ENCODE results near the gene HOXD10. TPM values are rescaled to one million over a fixed set of nuclear protein-coding genes. Genes with fewer than 3 reads are reported as not detected.

Gene HOXD10
- total and polyA plus RNA-seq, 4 donors, result not detected

DNA sequence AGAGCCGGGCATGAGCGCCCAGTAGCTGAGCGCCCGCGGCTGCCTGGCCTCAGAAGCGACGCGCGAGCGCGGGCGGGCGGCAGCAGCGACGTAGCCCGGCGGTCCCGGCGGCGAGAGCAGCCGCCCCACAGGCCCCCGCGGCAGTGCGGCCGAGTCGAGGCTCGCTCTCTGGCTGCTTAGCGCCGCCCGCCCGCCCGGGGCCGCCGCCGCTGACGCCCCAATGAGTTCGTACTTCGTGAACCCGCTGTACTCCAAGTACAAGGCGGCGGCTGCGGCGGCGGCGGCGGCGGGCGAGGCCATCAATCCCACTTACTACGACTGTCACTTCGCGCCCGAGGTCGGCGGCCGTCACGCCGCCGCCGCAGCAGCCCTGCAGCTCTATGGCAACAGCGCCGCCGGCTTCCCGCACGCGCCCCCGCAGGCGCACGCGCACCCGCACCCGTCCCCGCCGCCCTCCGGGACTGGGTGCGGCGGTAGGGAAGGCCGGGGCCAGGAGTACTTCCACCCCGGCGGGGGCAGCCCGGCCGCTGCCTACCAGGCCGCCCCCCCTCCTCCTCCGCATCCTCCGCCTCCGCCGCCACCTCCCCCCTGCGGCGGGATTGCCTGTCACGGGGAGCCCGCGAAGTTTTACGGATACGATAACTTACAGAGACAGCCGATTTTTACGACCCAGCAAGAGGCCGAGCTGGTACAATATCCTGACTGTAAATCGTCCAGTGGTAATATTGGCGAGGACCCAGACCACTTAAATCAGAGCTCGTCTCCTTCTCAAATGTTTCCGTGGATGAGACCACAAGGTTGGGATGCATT, 13.8 kb downstream of the HOXD10 start:
- H3K9me3 ChIP-seq (ENCODE audit: control insufficient read depth in 4 of 4, low read length in 3 of 4), result peaks cover 0 to 11% (median 0%) of the 10 kb centered on the region in 4 donors
- H3K9ac ChIP-seq (ENCODE audit: low read depth in 1 of 2, low read length in 2 of 2), result no peak overlapping the region
- WGBS, result 4% methylated on average over 100 of the region's 100 CpGs
- peak overlapping the region in 1 of 3 donors; percentile 44 for H3K4me3 ChIP-seq (ENCODE audit: low read depth in 1 of 3, low read length in 3 of 3)
- no peak overlapping the region for H3K27ac ChIP-seq (ENCODE audit: low read depth in 1 of 2, low read length in 2 of 2)
- DNase-seq (ENCODE audit: low spot score), result no peak
- peaks cover 2 to 14% (median 6%) of the 10 kb centered on the region in 4 donors for H3K4me1 ChIP-seq (ENCODE audit: control insufficient read depth in 4 of 4, insufficient read depth in 4 of 4, low read length in 3 of 4)
- peaks cover 5 to 65% (median 25%) of the 10 kb centered on the region in 4 donors for H3K27me3 ChIP-seq (ENCODE audit: control insufficient read depth in 4 of 4, insufficient read depth in 4 of 4, low read length in 3 of 4)
- TF ChIP-seq NR2F2 (IDR thresholded peaks at IDR 0.05) (no peak), FOXA2 (IDR thresholded peaks at IDR 0.05) (no peak), YY1 (IDR thresholded peaks at IDR 0.05) (no peak), RXRA (IDR thresholded peaks at IDR 0.05) (no peak), JUND (IDR thresholded peaks at IDR 0.05) (no peak)
- no peaks in the 10 kb centered on the region for H3K36me3 ChIP-seq (ENCODE audit: control insufficient read depth in 4 of 4, insufficient read depth in 3 of 4, low read depth in 1 of 4, low read length in 3 of 4)

GRCh38 chr2:176130957-176131847, 14.6 kb downstream of the HOXD10 start:
- 17% methylated on average over 15 of the region's 15 CpGs for WGBS

More at GRCh38 chr2:176130957-176131847, 14.6 kb downstream of the HOXD10 start:
- no peak for TF ChIP-seq SP1 (IDR thresholded peaks at IDR 0.05)
- no peak for TF ChIP-seq GABPA (IDR thresholded peaks at IDR 0.05 in 1 of 2, conservative IDR thresholded peaks at IDR 0.05 in 1 of 2)
- TF ChIP-seq NR2F2 (IDR thresholded peaks at IDR 0.05), result no peak
- no peak for TF ChIP-seq JUND (IDR thresholded peaks at IDR 0.05)
- TF ChIP-seq MAX (IDR thresholded peaks at IDR 0.05), result no peak
- TF ChIP-seq, protein P1, sequence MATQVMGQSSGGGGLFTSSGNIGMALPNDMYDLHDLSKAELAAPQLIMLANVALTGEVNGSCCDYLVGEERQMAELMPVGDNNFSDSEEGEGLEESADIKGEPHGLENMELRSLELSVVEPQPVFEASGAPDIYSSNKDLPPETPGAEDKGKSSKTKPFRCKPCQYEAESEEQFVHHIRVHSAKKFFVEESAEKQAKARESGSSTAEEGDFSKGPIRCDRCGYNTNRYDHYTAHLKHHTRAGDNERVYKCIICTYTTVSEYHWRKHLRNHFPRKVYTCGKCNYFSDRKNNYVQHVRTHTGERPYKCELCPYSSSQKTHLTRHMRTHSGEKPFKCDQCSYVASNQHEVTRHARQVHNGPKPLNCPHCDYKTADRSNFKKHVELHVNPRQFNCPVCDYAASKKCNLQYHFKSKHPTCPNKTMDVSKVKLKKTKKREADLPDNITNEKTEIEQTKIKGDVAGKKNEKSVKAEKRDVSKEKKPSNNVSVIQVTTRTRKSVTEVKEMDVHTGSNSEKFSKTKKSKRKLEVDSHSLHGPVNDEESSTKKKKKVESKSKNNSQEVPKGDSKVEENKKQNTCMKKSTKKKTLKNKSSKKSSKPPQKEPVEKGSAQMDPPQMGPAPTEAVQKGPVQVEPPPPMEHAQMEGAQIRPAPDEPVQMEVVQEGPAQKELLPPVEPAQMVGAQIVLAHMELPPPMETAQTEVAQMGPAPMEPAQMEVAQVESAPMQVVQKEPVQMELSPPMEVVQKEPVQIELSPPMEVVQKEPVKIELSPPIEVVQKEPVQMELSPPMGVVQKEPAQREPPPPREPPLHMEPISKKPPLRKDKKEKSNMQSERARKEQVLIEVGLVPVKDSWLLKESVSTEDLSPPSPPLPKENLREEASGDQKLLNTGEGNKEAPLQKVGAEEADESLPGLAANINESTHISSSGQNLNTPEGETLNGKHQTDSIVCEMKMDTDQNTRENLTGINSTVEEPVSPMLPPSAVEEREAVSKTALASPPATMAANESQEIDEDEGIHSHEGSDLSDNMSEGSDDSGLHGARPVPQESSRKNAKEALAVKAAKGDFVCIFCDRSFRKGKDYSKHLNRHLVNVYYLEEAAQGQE (IDR thresholded peaks at IDR 0.05), result no peak
- no peak for TF ChIP-seq CTCF (IDR thresholded peaks at IDR 0.05; ENCODE audit: low read depth, low read length, missing input control)
- TF ChIP-seq FOXA2 (IDR thresholded peaks at IDR 0.05), result no peak
- TF ChIP-seq EGR1 (IDR thresholded peaks at IDR 0.05; ENCODE audit: low read depth in 2 of 2), result no peak
- TF ChIP-seq RAD21 (IDR thresholded peaks at IDR 0.05), result no peak
- TF ChIP-seq HNF4G (IDR thresholded peaks at IDR 0.05), result no peak
- no peak for TF ChIP-seq FOXA1 (IDR thresholded peaks at IDR 0.05)
- TF ChIP-seq YY1 (IDR thresholded peaks at IDR 0.05), result no peak
- TF ChIP-seq TAF1 (conservative IDR thresholded peaks at IDR 0.05), result no peak
- TF ChIP-seq, protein P2, sequence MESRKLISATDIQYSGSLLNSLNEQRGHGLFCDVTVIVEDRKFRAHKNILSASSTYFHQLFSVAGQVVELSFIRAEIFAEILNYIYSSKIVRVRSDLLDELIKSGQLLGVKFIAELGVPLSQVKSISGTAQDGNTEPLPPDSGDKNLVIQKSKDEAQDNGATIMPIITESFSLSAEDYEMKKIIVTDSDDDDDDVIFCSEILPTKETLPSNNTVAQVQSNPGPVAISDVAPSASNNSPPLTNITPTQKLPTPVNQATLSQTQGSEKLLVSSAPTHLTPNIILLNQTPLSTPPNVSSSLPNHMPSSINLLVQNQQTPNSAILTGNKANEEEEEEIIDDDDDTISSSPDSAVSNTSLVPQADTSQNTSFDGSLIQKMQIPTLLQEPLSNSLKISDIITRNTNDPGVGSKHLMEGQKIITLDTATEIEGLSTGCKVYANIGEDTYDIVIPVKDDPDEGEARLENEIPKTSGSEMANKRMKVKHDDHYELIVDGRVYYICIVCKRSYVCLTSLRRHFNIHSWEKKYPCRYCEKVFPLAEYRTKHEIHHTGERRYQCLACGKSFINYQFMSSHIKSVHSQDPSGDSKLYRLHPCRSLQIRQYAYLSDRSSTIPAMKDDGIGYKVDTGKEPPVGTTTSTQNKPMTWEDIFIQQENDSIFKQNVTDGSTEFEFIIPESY (IDR thresholded peaks at IDR 0.05), result no peak
- TF ChIP-seq RXRA (IDR thresholded peaks at IDR 0.05), result no peak
- TF ChIP-seq, protein P3, sequence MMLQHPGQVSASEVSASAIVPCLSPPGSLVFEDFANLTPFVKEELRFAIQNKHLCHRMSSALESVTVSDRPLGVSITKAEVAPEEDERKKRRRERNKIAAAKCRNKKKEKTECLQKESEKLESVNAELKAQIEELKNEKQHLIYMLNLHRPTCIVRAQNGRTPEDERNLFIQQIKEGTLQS (IDR thresholded peaks at IDR 0.05), result no peak
- TF ChIP-seq HNF4A (conservative IDR thresholded peaks at IDR 0.05), result no peak
- peaks cover 3 to 16% (median 6%) of the 10 kb centered on the region in 4 donors for H3K4me1 ChIP-seq (ENCODE audit: control insufficient read depth in 4 of 4, insufficient read depth in 4 of 4, low read length in 3 of 4)
- no peak overlapping the region for H3K9ac ChIP-seq (ENCODE audit: low read depth in 1 of 2, low read length in 2 of 2)
- H3K27me3 ChIP-seq (ENCODE audit: control insufficient read depth in 4 of 4, insufficient read depth in 4 of 4, low read length in 3 of 4), result peaks cover 6 to 67% (median 26%) of the 10 kb centered on the region in 4 donors
- H3K36me3 ChIP-seq (ENCODE audit: control insufficient read depth in 4 of 4, insufficient read depth in 3 of 4, low read depth in 1 of 4, low read length in 3 of 4), result no peaks in the 10 kb centered on the region
- H3K9me3 ChIP-seq (ENCODE audit: control insufficient read depth in 4 of 4, low read length in 3 of 4), result peaks cover 0 to 11% (median 0%) of the 10 kb centered on the region in 4 donors
- DNase-seq (ENCODE audit: low spot score), result no peak
- H3K4me3 ChIP-seq (ENCODE audit: low read depth in 1 of 3, low read length in 3 of 3), result no peak overlapping the region
- no peak overlapping the region for H3K27ac ChIP-seq (ENCODE audit: low read depth in 1 of 2, low read length in 2 of 2)
